GM20000 (cell line): ENCODE results near the gene PECR.

Source experiments
- DNase-seq: peaks from one replicate; pipeline ENCODE4 v3.0.0; 2012; ENCODE audit warnings: low spot score
- CTCF ChIP-seq: IDR thresholded peaks from 2 replicates; pipeline ENCODE4 v1.5.1; 2012; ENCODE audit warnings: mild to moderate bottlenecking, control low read depth; ENCODE audit errors: extremely low read depth, missing control alignments

Gene PECR

GRCh38 chr2:216008387-216008786, 73.2 kb downstream of the PECR start:
- DNase-seq = no peak
- no peak for TF ChIP-seq CTCF

GRCh38 chr2:216006164-216006663, 75.4 kb downstream of the PECR start:
- peak; percentile 41 for DNase-seq
- no peak for TF ChIP-seq CTCF

- peak; percentile 33 for DNase-seq
- TF ChIP-seq CTCF = no peak
Measured at GRCh38 chr2:216004697-216005283, 76.8 kb downstream of the PECR start.

GRCh38 chr2:216003876-216004696, 77.5 kb downstream of the PECR start:
- DNase-seq = no peak
- TF ChIP-seq CTCF = no peak

GRCh38 chr2:216002693-216003092, 78.9 kb downstream of the PECR start:
- no peak for DNase-seq
- TF ChIP-seq CTCF = no peak

GRCh38 chr2:216002101-216002678, 79.4 kb downstream of the PECR start:
- no peak for DNase-seq
- TF ChIP-seq CTCF = no peak
